22Rv1 (cell line): Measurements from ENCODE around the gene PCDHGC3.
A peak's percentile ranks its signal among the peaks of the same experiment; 100 is the strongest.

Experiments used
- ZFX ChIP-seq: fragments of 450-650 bp; IDR thresholded peaks from 2 replicates; pipeline ENCODE4 v1.6.1; 2017; ENCODE audit warnings: antibody characterized with exemption, borderline replicate concordance
- TF ChIP-seq, protein P1 (sequence below): fragments of 450-650 bp; IDR thresholded peaks from 2 replicates; pipeline ENCODE4 v1.5.1; 2017; ENCODE audit warnings: mild to moderate bottlenecking

DNA sequence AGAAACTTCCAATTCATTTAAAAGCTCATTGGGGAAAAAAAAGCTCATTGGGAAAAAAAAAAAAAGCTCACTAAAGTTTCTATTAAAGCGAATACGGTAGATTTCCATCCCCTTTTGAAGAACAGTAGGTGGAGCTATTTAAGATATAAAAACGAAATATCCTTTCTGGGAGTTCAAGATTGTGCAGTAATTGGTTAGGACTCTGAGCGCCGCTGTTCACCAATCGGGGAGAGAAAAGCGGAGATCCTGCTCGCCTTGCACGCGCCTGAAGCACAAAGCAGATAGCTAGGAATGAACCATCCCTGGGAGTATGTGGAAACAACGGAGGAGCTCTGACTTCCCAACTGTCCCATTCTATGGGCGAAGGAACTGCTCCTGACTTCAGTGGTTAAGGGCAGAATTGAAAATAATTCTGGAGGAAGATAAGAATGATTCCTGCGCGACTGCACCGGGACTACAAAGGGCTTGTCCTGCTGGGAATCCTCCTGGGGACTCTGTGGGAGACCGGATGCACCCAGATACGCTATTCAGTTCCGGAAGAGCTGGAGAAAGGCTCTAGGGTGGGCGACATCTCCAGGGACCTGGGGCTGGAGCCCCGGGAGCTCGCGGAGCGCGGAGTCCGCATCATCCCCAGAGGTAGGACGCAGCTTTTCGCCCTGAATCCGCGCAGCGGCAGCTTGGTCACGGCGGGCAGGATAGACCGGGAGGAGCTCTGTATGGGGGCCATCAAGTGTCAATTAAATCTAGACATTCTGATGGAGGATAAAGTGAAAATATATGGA lies 45.2 kb upstream of the PCDHGC3 start, which contains the start of gene PCDHGA12:
- TF ChIP-seq, protein P1, sequence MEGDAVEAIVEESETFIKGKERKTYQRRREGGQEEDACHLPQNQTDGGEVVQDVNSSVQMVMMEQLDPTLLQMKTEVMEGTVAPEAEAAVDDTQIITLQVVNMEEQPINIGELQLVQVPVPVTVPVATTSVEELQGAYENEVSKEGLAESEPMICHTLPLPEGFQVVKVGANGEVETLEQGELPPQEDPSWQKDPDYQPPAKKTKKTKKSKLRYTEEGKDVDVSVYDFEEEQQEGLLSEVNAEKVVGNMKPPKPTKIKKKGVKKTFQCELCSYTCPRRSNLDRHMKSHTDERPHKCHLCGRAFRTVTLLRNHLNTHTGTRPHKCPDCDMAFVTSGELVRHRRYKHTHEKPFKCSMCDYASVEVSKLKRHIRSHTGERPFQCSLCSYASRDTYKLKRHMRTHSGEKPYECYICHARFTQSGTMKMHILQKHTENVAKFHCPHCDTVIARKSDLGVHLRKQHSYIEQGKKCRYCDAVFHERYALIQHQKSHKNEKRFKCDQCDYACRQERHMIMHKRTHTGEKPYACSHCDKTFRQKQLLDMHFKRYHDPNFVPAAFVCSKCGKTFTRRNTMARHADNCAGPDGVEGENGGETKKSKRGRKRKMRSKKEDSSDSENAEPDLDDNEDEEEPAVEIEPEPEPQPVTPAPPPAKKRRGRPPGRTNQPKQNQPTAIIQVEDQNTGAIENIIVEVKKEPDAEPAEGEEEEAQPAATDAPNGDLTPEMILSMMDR = peak; percentile 74
- TF ChIP-seq ZFX = no peak
